Common myeloid progenitor, CD34-positive (primary cell): Measurements from ENCODE around the gene STRN4.

Experiments used
- CTCF ChIA-PET: fragments of 350-600 bp; sonication (Branson Sonifier 250); formaldehyde crosslinking; loops from one replicate; lab custom pipeline; 2021; ENCODE audit warnings: antibody characterized with exemption; lab: Charles Lee
- POLR2A ChIA-PET: fragments of 350-600 bp; sonication (Branson Sonifier 250); formaldehyde crosslinking; loops from one replicate; lab custom pipeline; 2021; ENCODE audit warnings: antibody characterized with exemption; lab: Charles Lee
- DNase-seq, 3 donors: peaks; one replicate each; pipeline versions ENCODE4 v3.0.0 to v3.0.0-alpha.2; 2013
- H3K27ac ChIP-seq, 2 experiments: 1 replicate in 1 of 2; 2 replicates in 1 of 2; pipeline ENCODE4 v1.7.0; 2013; ENCODE audit warnings: inconsistent platforms in 2 of 2, low read length in 2 of 2, mild to moderate bottlenecking in 2 of 2, low read depth in 1 of 2, moderate library complexity in 1 of 2; ENCODE audit not compliant: severe bottlenecking in 2 of 2, insufficient read depth in 1 of 2, poor library complexity in 1 of 2
- H3K27me3 ChIP-seq, 5 experiments: replicated peaks in 2 of 5; 1 replicate in 3 of 5; 2 replicates in 2 of 5; pipeline versions ENCODE4 v1.6.1 to v1.7.0; 2013; ENCODE audit warnings: low read length in 4 of 5, mild to moderate bottlenecking in 2 of 5, moderate library complexity in 2 of 5, inconsistent platforms in 1 of 5; ENCODE audit not compliant: insufficient read depth in 5 of 5, control insufficient read depth in 4 of 5
- H3K36me3 ChIP-seq, 4 experiments: 1 replicate in 2 of 4; 2 replicates in 2 of 4; pipeline versions ENCODE4 v1.6.1 to v1.7.0; 2013; ENCODE audit warnings: low read length in 3 of 4, control low read depth in 1 of 4, mild to moderate bottlenecking in 1 of 4; ENCODE audit not compliant: control insufficient read depth in 4 of 4, insufficient read depth in 4 of 4
- H3K4me1 ChIP-seq, 4 experiments: 1 replicate in 3 of 4; 2 replicates in 1 of 4; pipeline versions ENCODE4 v1.6.1 to v1.7.1; 2013; ENCODE audit warnings: low read length in 3 of 4, mild to moderate bottlenecking in 3 of 4, control low read depth in 1 of 4, inconsistent platforms in 1 of 4, moderate library complexity in 1 of 4; ENCODE audit not compliant: control insufficient read depth in 4 of 4, insufficient read depth in 4 of 4; ENCODE audit errors: control extremely low read depth in 1 of 4
- H3K4me3 ChIP-seq, 7 experiments: 1 replicate in 4 of 7; 2 replicates in 3 of 7; pipeline versions ENCODE4 v1.5.1 to v1.7.0; 2013; ENCODE audit warnings: mild to moderate bottlenecking in 7 of 7, low read length in 6 of 7, moderate library complexity in 6 of 7, inconsistent platforms in 2 of 7, low read depth in 2 of 7, control low read depth in 1 of 7; ENCODE audit not compliant: insufficient read depth in 4 of 7, control insufficient read depth in 1 of 7; ENCODE audit errors: extremely low read depth in 1 of 7
- H3K9me3 ChIP-seq, 5 experiments: 1 replicate in 4 of 5; 2 replicates in 1 of 5; pipeline versions ENCODE4 v1.6.1 to v1.7.1; 2013; ENCODE audit warnings: low read length in 4 of 5, mild to moderate bottlenecking in 2 of 5, inconsistent platforms in 1 of 5, low read depth in 1 of 5, moderate library complexity in 1 of 5; ENCODE audit not compliant: control insufficient read depth in 4 of 5, insufficient read depth in 2 of 5; ENCODE audit errors: control extremely low read depth in 1 of 5
- WGBS: methylation state at CpG from one replicate; pipeline ENCODE4 v1.1.5; 2013; ENCODE audit not compliant: insufficient coverage; 5-methylcytosine and 5-hydroxymethylcytosine counted together

STRN4 gene

DNA sequence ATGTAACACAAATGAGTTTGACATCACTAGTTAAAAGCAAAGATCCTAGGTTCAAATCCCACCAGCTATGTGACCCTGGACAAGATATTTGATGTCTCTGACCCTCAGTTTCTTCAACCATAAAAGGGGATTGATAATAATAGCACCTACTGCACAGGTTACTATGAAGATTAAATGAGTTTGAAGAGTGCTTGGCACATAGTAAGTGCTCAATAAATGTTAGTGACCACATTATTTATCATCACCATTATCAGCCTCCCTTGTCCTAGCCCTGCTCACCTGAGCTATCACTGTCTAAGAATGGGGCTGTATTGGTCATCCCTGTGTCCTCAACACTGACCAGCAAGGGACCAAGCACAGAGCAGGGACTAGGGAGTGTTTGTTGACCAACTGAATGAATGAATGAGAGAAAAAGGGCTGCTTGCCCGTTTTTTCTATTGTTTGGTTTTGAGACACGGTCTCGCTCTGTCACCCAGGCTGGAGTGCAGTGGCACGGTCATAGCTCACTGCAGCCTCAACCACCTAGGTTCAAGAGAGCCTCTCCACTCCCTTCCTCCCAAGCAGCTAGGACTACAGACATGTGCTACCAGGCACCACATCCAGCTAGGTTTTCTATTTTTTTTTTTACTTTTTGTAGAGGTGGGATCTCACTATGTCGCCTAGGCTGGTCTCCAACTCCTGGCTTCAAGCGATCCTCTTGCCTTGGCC is 58.7 kb downstream of the STRN4 start:
- CTCF ChIA-PET: interaction anchor here (1.1 to 1.5 kb wide), 4 partner anchors 20 to 63 kb away, joined by 3 to 6 read pairs (median 4); no protein-coding TSS in a partner anchor
- no peak for DNase-seq
- Histone ChIP-seq H3K36me3 (peaks cover 26 to 87% (median 63%) of the 10 kb centered on the region in 4 experiments), H3K4me1 (no peaks in the 10 kb centered on the region), H3K27ac (no peak overlapping the region), H3K9me3 (no peaks in the 10 kb centered on the region), H3K4me3 (no peak overlapping the region), H3K27me3 (no peaks in the 10 kb centered on the region)
- 100% methylated on average over 6 of the region's 6 CpGs for WGBS
- POLR2A ChIA-PET: no interaction called here

DNA sequence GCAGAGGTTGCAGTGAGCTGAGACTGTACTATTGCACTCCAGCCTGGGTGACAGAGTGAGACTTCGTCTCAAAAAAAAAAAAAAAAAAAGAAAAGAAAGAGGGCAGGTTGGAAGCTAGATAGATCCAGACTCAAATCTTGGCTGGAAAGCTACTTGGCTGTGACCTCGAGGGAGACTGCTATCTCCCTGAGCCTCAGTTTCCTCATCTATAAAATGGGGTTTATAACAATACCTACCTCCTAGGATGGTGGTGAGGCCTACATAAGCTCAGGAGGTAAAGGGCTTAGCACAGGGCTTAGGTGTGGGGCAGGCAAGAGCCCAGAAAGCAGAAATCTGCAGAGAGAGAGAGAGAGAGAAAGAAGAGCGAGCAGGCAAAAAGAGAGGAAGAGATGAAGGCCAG is 61.1 kb downstream of the STRN4 start:
- ChIA-PET CTCF (interaction anchor here (0.8 kb wide), 1 partner anchor 18 kb away, joined by 3 read pairs; no protein-coding TSS in a partner anchor), POLR2A (no interaction called here)
- no peaks in the 10 kb centered on the region for H3K4me1 ChIP-seq
- H3K9me3 ChIP-seq: no peaks in the 10 kb centered on the region
- H3K27ac ChIP-seq: no peak overlapping the region
- H3K4me3 ChIP-seq: no peak overlapping the region
- peaks cover 20 to 78% (median 47%) of the 10 kb centered on the region in 4 experiments for H3K36me3 ChIP-seq
- 100% methylated on average over 1 of the region's 3 CpGs for WGBS
- no peaks in the 10 kb centered on the region for H3K27me3 ChIP-seq
- DNase-seq: no peak

GRCh38 chr19:46678110-46678732 is 68.0 kb downstream of the STRN4 start:
- 91% methylated on average over 24 of the region's 26 CpGs for WGBS
- no peak overlapping the region for H3K27ac ChIP-seq
- POLR2A ChIA-PET: no interaction called here
- no peak overlapping the region for H3K4me3 ChIP-seq
- peak; percentile 43 to 68 (median 67) for DNase-seq
- H3K27me3 ChIP-seq: no peaks in the 10 kb centered on the region
- CTCF ChIA-PET: interaction anchor here (1.1 kb wide), 1 partner anchor 14 kb away, joined by 3 read pairs; no protein-coding TSS in a partner anchor
- no peaks in the 10 kb centered on the region for H3K9me3 ChIP-seq
- no peaks in the 10 kb centered on the region for H3K4me1 ChIP-seq
- H3K36me3 ChIP-seq: peaks cover 12 to 82% (median 47%) of the 10 kb centered on the region in 4 experiments

GRCh38 chr19:46674416-46675178 is 71.7 kb downstream of the STRN4 start:
- CTCF ChIA-PET: interaction anchor here (0.7 to 2.2 kb wide), 7 partner anchors 8 to 63 kb away, joined by 3 to 12 read pairs (median 4); partner anchors contain the start of gene DACT3
- H3K27me3 ChIP-seq: no peaks in the 10 kb centered on the region
- no peak overlapping the region for H3K27ac ChIP-seq
- H3K4me3 ChIP-seq: no peak overlapping the region
- H3K36me3 ChIP-seq: peaks cover 12 to 61% (median 43%) of the 10 kb centered on the region in 4 experiments
- POLR2A ChIA-PET: interaction anchor here (0.6 kb wide), 1 partner anchor 1994 kb away, joined by 3 read pairs; no protein-coding TSS in a partner anchor
- H3K9me3 ChIP-seq: no peaks in the 10 kb centered on the region
- 98% methylated on average over 14 of the region's 21 CpGs for WGBS
- peak in 2 of 3 donors; percentile 22 for DNase-seq
- no peaks in the 10 kb centered on the region for H3K4me1 ChIP-seq

DNA sequence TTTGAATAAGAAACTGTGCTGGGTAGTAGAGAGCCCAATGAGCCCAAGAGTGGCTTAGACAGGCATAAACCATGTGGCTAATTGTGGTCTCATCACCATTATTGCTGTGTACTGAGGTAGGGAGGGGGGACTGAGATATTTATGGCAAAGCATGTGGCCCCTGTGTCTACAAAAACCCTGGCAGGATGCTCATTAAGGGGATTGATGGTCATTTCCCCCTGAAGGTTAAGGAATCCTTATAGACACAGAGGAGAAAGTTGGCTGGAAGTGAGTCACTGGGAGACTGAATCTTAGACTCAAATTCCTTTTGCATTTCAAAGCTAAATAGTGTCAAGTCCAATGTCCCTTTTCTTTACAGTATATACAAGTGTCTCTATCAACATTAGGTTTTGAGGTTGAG is 75.4 kb downstream of the STRN4 start:
- Histone ChIP-seq H3K4me1 (no peaks in the 10 kb centered on the region), H3K9me3 (no peaks in the 10 kb centered on the region), H3K27me3 (no peaks in the 10 kb centered on the region), H3K27ac (no peak overlapping the region), H3K4me3 (no peak overlapping the region), H3K36me3 (peaks cover 6 to 28% (median 20%) of the 10 kb centered on the region in 4 experiments)
- no peak for DNase-seq
- POLR2A ChIA-PET: no interaction called here
- CTCF ChIA-PET: interaction anchor here (0.9 to 1.0 kb wide), 2 partner anchors 9 to 57 kb away, joined by 4 read pairs; no protein-coding TSS in a partner anchor
